ENCODE data around the gene PFKL. TPM values are rescaled to one million over a fixed set of nuclear protein-coding genes. Genes with fewer than 3 reads are reported as not detected.

Gene PFKL
- total and polyA plus RNA-seq, 2 donors (not counting 1 experiment from before 2014, with no cell fraction given), result 267 to 318 TPM

- Histone ChIP-seq H4K20me1 (ENCODE audit: control insufficient read depth, insufficient read depth, low read length, poor library complexity, severe bottlenecking) (peaks cover 65% of the 10 kb centered on the region), H3K27ac (ENCODE audit: low read length in 2 of 2) (no peak overlapping the region), H2AFZ (ENCODE audit: insufficient read depth, low read depth, low read length, poor library complexity, severe bottlenecking) (no peak overlapping the region), H3K27me3 (replicated peaks in 1 of 4; ENCODE audit: control extremely low read depth in 1 of 4, control insufficient read depth in 3 of 4, insufficient read depth in 4 of 4, low read length in 3 of 4) (no peaks in the 10 kb centered on the region), H3K9ac (ENCODE audit: low read length) (no peak overlapping the region), H3K4me2 (replicated peaks; ENCODE audit: low read depth, low read length, poor library complexity, severe bottlenecking) (no peak overlapping the region), H3K9me3 (ENCODE audit: control extremely low read depth in 1 of 3, control insufficient read depth in 2 of 3, insufficient read depth in 1 of 3, low read length in 2 of 3) (no peaks in the 10 kb centered on the region), H3K79me2 (ENCODE audit: control insufficient read depth, insufficient read depth, low read length) (no peaks in the 10 kb centered on the region), H3K4me3 (ENCODE audit: control extremely low read depth in 1 of 5, extremely low read depth in 1 of 5, insufficient read depth in 1 of 5, low read depth in 2 of 5, low read length in 4 of 5) (no peak overlapping the region), H3K4me1 (ENCODE audit: control insufficient read depth in 2 of 2, insufficient read depth in 2 of 2, low read length in 2 of 2) (no peaks in the 10 kb centered on the region), H3K36me3 (replicated peaks in 1 of 2; ENCODE audit: control extremely low read depth in 1 of 2, control insufficient read depth in 1 of 2, extremely low read depth in 1 of 2, insufficient read depth in 2 of 2, low read length in 1 of 2) (peaks cover 0 to 82% of the 10 kb centered on the region in 2 experiments)
- intact Hi-C loops (cut with micrococcal nuclease), result no loop called here
- ChIA-PET CTCF (no interaction called here), POLR2A (no interaction called here)
- Mint-ChIP-seq H3K9me3 (ENCODE audit: insufficient read depth) (no peaks in the 10 kb centered on the region), H3K4me3 (no peak overlapping the region), H3K27me3 (no peaks in the 10 kb centered on the region), H3K27ac (no peak overlapping the region), H3K4me1 (no peaks in the 10 kb centered on the region)
- no peak for DNase-seq
- TF ChIP-seq CTCF (IDR thresholded peaks at IDR 0.05), result no peak
- TF ChIP-seq EZH2 (IDR thresholded peaks at IDR 0.05; ENCODE audit: borderline replicate concordance, insufficient read depth, low read depth, low read length, poor library complexity, severe bottlenecking), result no peak
- ATAC-seq (ENCODE audit: low read depth), result no peak
- WGBS (ENCODE audit: insufficient coverage), result 96% methylated on average over 25 of the region's 25 CpGs
Observed at GRCh38 chr21:44318489-44319285, 18.8 kb downstream of the PFKL start.

GRCh38 chr21:44319407-44320065 is 19.7 kb downstream of the PFKL start:
- Mint-ChIP-seq H3K27me3 (no peaks in the 10 kb centered on the region), H3K4me3 (no peak overlapping the region), H3K27ac (no peak overlapping the region), H3K9me3 (ENCODE audit: insufficient read depth) (no peaks in the 10 kb centered on the region), H3K4me1 (no peaks in the 10 kb centered on the region)
- Histone ChIP-seq H3K79me2 (ENCODE audit: control insufficient read depth, insufficient read depth, low read length) (no peaks in the 10 kb centered on the region), H3K9me3 (ENCODE audit: control extremely low read depth in 1 of 3, control insufficient read depth in 2 of 3, insufficient read depth in 1 of 3, low read length in 2 of 3) (no peaks in the 10 kb centered on the region), H3K27ac (ENCODE audit: low read length in 2 of 2) (no peak overlapping the region), H3K4me2 (replicated peaks; ENCODE audit: low read depth, low read length, poor library complexity, severe bottlenecking) (no peak overlapping the region), H2AFZ (ENCODE audit: insufficient read depth, low read depth, low read length, poor library complexity, severe bottlenecking) (no peak overlapping the region), H3K9ac (ENCODE audit: low read length) (no peak overlapping the region), H3K4me3 (ENCODE audit: control extremely low read depth in 1 of 5, extremely low read depth in 1 of 5, insufficient read depth in 1 of 5, low read depth in 2 of 5, low read length in 4 of 5) (no peak overlapping the region), H3K27me3 (replicated peaks in 1 of 4; ENCODE audit: control extremely low read depth in 1 of 4, control insufficient read depth in 3 of 4, insufficient read depth in 4 of 4, low read length in 3 of 4) (no peaks in the 10 kb centered on the region), H4K20me1 (ENCODE audit: control insufficient read depth, insufficient read depth, low read length, poor library complexity, severe bottlenecking) (peaks cover 57% of the 10 kb centered on the region), H3K36me3 (replicated peaks in 1 of 2; ENCODE audit: control extremely low read depth in 1 of 2, control insufficient read depth in 1 of 2, extremely low read depth in 1 of 2, insufficient read depth in 2 of 2, low read length in 1 of 2) (peaks cover 0 to 84% of the 10 kb centered on the region in 2 experiments), H3K4me1 (ENCODE audit: control insufficient read depth in 2 of 2, insufficient read depth in 2 of 2, low read length in 2 of 2) (no peaks in the 10 kb centered on the region)
- ATAC-seq (ENCODE audit: low read depth) (no peak), DNase-seq (no peak)
- CTCF ChIA-PET, result interaction anchor here (0.8 kb wide), 1 partner anchor 306 kb away, joined by 4 read pairs; no protein-coding TSS in a partner anchor
- WGBS (ENCODE audit: insufficient coverage), result 95% methylated on average over 34 of the region's 35 CpGs
- TF ChIP-seq EZH2 (IDR thresholded peaks at IDR 0.05; ENCODE audit: borderline replicate concordance, insufficient read depth, low read depth, low read length, poor library complexity, severe bottlenecking) (no peak), CTCF (IDR thresholded peaks at IDR 0.05) (no peak)
- POLR2A ChIA-PET, result no interaction called here
- intact Hi-C loops (cut with micrococcal nuclease), result no loop called here
